ENCODE results near the gene NDUFA5. TPM values are rescaled to one million over a fixed set of nuclear protein-coding genes. Genes with fewer than 3 reads are reported as not detected.

The NDUFA5 gene
- total RNA-seq (ENCODE audit: low replicate concordance) = 85.8 and 99.1 TPM in 2 replicates
- long read RNA-seq, full-length matches to known transcripts = 652 of 673 reads
- long read RNA-seq, partial matches to known transcripts = 4 of 673 reads
- long read RNA-seq, other reads (novel, unspliced or antisense) = 17 of 673 reads

DNA sequence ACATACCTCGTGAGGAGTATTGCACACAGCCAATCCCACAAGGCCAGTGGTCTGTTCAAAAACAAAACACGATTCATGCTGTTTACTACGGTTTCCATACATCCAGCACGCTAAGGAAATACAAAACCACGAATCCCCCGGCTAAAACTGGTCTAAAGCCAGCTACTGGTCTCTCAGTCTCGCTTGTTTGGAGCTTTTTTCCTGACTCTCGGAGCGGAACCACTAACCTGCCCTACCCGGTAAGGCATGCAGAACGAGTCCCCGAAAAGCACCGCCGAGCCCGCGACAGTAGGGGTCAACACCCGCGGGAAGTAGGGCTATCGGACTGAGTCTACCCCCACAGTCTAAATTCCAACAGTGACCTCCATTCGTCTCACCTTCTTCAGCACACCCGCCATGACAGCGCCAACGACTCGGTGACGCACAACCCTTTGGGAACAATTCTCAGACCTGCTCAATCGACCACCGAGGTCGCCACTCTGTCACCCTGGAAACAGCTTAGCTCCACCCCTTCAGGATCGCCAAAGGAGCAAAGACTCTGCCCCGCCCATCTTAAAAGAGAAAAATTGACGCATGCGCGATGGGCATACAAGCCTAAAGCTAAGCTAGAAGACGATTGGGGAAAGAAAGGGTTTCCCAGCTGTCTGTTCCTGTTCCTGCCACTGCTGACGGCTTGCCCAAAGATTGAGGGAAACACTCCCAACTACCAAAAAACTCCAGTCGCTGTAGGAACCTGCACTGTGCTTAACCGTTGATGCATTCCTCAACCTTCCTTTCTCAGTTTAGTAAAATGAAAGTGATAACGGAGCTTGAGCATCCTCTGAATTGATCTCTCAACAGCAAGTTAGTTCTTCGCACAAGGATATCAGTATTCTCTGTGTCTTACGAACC is at the start of gene NDUFA5:
NDUFA5 (minus strand) TSS at position 421 of the 891 bp plus-strand sequence; CDS start at position 398, 23 bp downstream.
- H3K27me3 Mint-ChIP-seq = no peaks in the 10 kb centered on the region
- peak; percentile 92 for DNase-seq (ENCODE audit: extremely low spot score, unreplicated experiment)
- H3K36me3 Mint-ChIP-seq = peaks cover 11% of the 10 kb centered on the region

DNA sequence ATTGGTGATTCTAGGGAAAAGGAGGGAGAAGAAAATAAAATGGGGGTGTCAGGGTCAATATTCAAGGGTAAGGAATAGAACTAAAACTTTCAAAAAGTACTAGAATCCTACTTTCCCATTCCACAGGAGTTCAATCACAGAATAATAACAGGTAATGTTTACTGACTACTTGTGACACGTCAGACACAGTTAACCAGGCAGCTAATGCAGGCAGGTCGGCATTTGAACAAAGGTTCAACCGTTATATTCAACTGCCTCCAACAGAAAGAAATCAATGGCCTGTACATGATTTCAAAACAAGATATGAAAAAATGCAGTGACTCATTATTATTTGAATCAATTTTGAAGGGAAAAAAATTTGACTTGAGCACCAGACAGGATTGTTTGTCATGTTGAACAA is 47.1 kb upstream of the NDUFA5 start:
- no peak for DNase-seq (ENCODE audit: extremely low spot score, unreplicated experiment)
- H3K4me3 Mint-ChIP-seq = no peak overlapping the region
- no peaks in the 10 kb centered on the region for H3K36me3 Mint-ChIP-seq
- no peaks in the 10 kb centered on the region for H3K4me1 Mint-ChIP-seq (ENCODE audit: unreplicated experiment)
- H3K27me3 Mint-ChIP-seq = no peaks in the 10 kb centered on the region
- no peaks in the 10 kb centered on the region for H3K9me3 Mint-ChIP-seq
- H3K27ac Mint-ChIP-seq = no peak overlapping the region
- no peak for TF ChIP-seq CTCF (conservative IDR thresholded peaks at IDR 0.05)

More for the DNA sequence above, at the start of gene NDUFA5:
- TF ChIP-seq CTCF (conservative IDR thresholded peaks at IDR 0.05) = no peak
- Mint-ChIP-seq H3K27ac (no peak within 1 kb of the TSS), H3K4me3 (no peak within 1 kb of the TSS), H3K4me1 (ENCODE audit: unreplicated experiment) (peaks cover 3% of the 10 kb centered on the region), H3K9me3 (no peaks in the 10 kb centered on the region)

DNA sequence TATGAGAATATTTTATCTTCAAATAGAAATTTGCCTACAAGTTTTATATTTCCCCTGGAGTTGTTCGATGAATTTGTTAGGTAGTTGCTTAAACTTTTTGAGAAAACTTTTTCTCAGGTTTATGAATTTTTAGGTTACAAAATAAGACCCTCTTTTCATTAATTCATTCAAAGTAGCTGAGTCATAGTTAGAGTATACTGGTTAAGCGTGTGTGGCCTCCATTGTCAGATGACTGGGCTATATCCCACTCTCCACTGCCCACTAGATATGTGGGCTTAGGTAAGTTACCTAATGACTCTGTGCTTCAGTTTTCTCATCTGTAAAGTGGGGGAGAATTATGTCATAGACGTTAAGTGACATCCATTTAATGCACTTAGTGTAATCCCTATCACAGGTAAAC is 45.0 kb upstream of the NDUFA5 start:
- DNase-seq (ENCODE audit: extremely low spot score, unreplicated experiment) = no peak
- no peaks in the 10 kb centered on the region for H3K27me3 Mint-ChIP-seq
- no peaks in the 10 kb centered on the region for H3K36me3 Mint-ChIP-seq
- H3K4me3 Mint-ChIP-seq = no peak overlapping the region
- TF ChIP-seq CTCF (conservative IDR thresholded peaks at IDR 0.05) = no peak
- H3K4me1 Mint-ChIP-seq (ENCODE audit: unreplicated experiment) = no peaks in the 10 kb centered on the region
- no peak overlapping the region for H3K27ac Mint-ChIP-seq
- no peaks in the 10 kb centered on the region for H3K9me3 Mint-ChIP-seq

GRCh38 chr7:123601530-123601929 is 43.9 kb upstream of the NDUFA5 start, which contains the start of gene ASB15:
ASB15 (plus strand) TSS chr7:123601821; CDS start chr7:123614503, 12,682 bp downstream.
- no peak for DNase-seq (ENCODE audit: extremely low spot score, unreplicated experiment)
- Mint-ChIP-seq H3K36me3 (no peaks in the 10 kb centered on the region), H3K9me3 (no peaks in the 10 kb centered on the region), H3K4me1 (ENCODE audit: unreplicated experiment) (no peaks in the 10 kb centered on the region), H3K27me3 (no peaks in the 10 kb centered on the region), H3K4me3 (no peak within 1 kb of the TSS), H3K27ac (no peak within 1 kb of the TSS)
- no peak for TF ChIP-seq CTCF (conservative IDR thresholded peaks at IDR 0.05)

DNA sequence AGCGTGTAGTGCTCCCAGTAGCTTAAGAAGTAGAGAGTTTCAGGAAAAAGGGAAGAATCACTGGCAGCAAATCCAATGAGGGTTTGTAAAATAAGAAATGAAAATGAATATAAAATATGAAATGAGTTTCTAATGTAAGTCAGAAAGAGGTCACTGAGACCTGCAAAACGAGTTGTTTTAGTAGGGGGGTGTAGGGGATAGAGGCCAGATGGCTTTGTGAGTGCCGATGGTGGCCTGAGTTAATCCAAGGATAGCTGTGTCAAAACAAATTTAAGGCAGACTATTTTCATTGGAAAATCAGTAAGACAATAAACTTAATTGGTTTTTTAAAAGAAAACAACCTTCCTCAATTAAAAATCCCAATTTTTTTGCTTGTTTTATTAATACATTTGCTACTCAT is 43.3 kb upstream of the NDUFA5 start:
- no peaks in the 10 kb centered on the region for H3K36me3 Mint-ChIP-seq
- H3K9me3 Mint-ChIP-seq = no peaks in the 10 kb centered on the region
- no peaks in the 10 kb centered on the region for H3K27me3 Mint-ChIP-seq
- H3K4me1 Mint-ChIP-seq (ENCODE audit: unreplicated experiment) = no peaks in the 10 kb centered on the region
- no peak overlapping the region for H3K4me3 Mint-ChIP-seq
- TF ChIP-seq CTCF (conservative IDR thresholded peaks at IDR 0.05) = no peak
- H3K27ac Mint-ChIP-seq = no peak overlapping the region
- no peak for DNase-seq (ENCODE audit: extremely low spot score, unreplicated experiment)

All from type B pancreatic cell (in vitro differentiated cells).